Breast epithelium (tissue), 3 donors: ENCODE results near the gene VPS13D.
A peak's percentile ranks its signal among the peaks of the same experiment; 100 is the strongest.

Source experiments
- POLR2A ChIP-seq: fragments of 450-650 bp; IDR thresholded peaks from one replicate; pipeline ENCODE4 v1.6.1; 2016; ENCODE audit warnings: antibody characterized with exemption, mild to moderate bottlenecking, moderate library complexity
- POLR2AphosphoS5 ChIP-seq, 3 donors: sonication (generic); formaldehyde crosslinking; IDR thresholded peaks; one replicate each; pipeline ENCODE4 v1.6.1; 2017; ENCODE audit warnings: antibody characterized with exemption in 3 of 3
- TF ChIP-seq, protein P1 (sequence below), 3 donors: fragments of 450-650 bp; IDR thresholded peaks; one replicate each; pipeline ENCODE4 v1.5.1; 2016 to 2017; ENCODE audit warnings: antibody characterized with exemption in 3 of 3, mild to moderate bottlenecking in 3 of 3, moderate library complexity in 3 of 3

DNA sequence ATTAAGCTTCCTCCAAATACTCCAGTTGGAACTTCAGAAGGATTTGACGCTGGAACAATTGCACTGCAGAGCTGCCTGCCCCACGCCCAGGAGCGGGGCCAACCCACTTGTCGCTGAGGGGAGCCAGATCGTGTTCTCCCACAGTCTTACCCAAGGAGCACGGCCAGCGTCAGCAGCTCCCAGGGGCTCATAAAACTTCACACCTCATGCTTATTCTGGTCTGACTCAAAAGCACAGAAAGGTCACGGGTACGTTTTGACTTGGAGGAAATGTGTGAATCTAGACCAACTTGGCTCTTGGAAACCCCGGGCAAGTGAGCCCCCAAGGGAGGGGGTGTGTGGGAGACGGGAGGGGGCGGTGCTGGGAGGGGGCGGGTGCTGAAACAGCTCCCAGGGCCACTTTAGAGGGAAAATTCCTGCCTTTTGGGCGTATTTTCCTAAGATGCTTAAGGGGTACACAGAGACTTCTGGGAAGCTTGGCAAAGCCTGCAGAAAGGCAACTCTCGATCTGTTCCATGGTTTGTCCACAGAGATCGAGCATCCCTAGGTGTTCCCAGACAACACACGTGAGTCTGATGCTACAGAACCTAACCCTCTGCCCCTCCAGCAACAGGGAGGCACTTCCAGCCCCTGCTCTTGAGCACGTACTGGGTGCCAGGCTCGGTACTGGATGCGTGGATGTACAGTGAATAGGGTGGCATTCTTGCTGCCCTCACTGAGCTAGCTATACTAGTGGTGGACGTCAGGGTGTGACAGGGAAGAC lies 289.3 kb downstream of the VPS13D start:
- TF ChIP-seq POLR2A (no peak), POLR2AphosphoS5 (IDR thresholded peaks at IDR 0.05) (peak in 2 of 3 donors; percentile 63 to 66)
- TF ChIP-seq, protein P1, sequence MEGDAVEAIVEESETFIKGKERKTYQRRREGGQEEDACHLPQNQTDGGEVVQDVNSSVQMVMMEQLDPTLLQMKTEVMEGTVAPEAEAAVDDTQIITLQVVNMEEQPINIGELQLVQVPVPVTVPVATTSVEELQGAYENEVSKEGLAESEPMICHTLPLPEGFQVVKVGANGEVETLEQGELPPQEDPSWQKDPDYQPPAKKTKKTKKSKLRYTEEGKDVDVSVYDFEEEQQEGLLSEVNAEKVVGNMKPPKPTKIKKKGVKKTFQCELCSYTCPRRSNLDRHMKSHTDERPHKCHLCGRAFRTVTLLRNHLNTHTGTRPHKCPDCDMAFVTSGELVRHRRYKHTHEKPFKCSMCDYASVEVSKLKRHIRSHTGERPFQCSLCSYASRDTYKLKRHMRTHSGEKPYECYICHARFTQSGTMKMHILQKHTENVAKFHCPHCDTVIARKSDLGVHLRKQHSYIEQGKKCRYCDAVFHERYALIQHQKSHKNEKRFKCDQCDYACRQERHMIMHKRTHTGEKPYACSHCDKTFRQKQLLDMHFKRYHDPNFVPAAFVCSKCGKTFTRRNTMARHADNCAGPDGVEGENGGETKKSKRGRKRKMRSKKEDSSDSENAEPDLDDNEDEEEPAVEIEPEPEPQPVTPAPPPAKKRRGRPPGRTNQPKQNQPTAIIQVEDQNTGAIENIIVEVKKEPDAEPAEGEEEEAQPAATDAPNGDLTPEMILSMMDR (IDR thresholded peaks at IDR 0.05): no peak
